SK-N-SH (cell line): ENCODE measurements around the gene EXOC6. TPM values are rescaled to one million over a fixed set of nuclear protein-coding genes. Genes with fewer than 3 reads are reported as not detected.

Source experiments
- CTCF ChIA-PET: fragments of 300-600, 350-600 bp; formaldehyde crosslinking; extraction: SDS; loops from one replicate; lab custom pipeline; 2021; lab: Yijun Ruan, JAX
- POLR2A ChIA-PET: fragments of 350-600 bp; sonication (Branson Sonifier 250); formaldehyde crosslinking; extraction: SDS; loops from one replicate; lab custom pipeline; 2020; ENCODE audit warnings: antibody characterized with exemption, inconsistent platforms; lab: Yijun Ruan, JAX
- DNase-seq: peaks from one replicate; pipeline ENCODE4 v3.0.0; 2012
- H2AFZ ChIP-seq: fragments of 200-600 bp; sonication (generic); 2 replicates; pipeline ENCODE4 v1.8.1; 2016; ENCODE audit warnings: antibody characterized with exemption, mild to moderate bottlenecking, low read depth
- H3F3A ChIP-seq: fragments of 200-600 bp; sonication (generic); replicated peaks from 2 replicates; pipeline ENCODE3; 2016; ENCODE audit warnings: antibody characterized with exemption, mild to moderate bottlenecking; ENCODE audit not compliant: insufficient read depth
- H3K27ac ChIP-seq, 2 experiments: fragments of 200-500 bp in 1 of 2; fragments of 200-600 bp in 1 of 2; sonication (Bioruptor generic) in 1 of 2; sonication (generic), shearing (Covaris generic) in 1 of 2; 2 replicates each; pipeline versions ENCODE4 v1.5.1 to v1.6.1; 2014 to 2016; ENCODE audit warnings: low read depth in 2 of 2, inconsistent platforms in 1 of 2, low read length in 1 of 2, mild to moderate bottlenecking in 1 of 2, mixed read lengths in 1 of 2
- H3K27me3 ChIP-seq: fragments of 200-600 bp; sonication (generic), shearing (Covaris generic); 2 replicates; pipeline ENCODE4 v1.6.1; 2016; ENCODE audit warnings: mixed run types; ENCODE audit not compliant: insufficient read depth
- H3K36me3 ChIP-seq, 2 experiments: fragments of 200-500 bp in 1 of 2; fragments of 200-600 bp in 1 of 2; sonication (Bioruptor generic) in 1 of 2; sonication (generic) in 1 of 2; replicated peaks in 1 of 2; 2 replicates each; pipeline versions ENCODE3 to v1.5.1; 2014 to 2016; ENCODE audit warnings: low read length in 1 of 2, mild to moderate bottlenecking in 1 of 2; ENCODE audit not compliant: insufficient read depth in 2 of 2, control insufficient read depth in 1 of 2
- H3K4me1 ChIP-seq, 2 experiments: fragments of 200-500 bp in 1 of 2; fragments of 200-600 bp in 1 of 2; sonication (Bioruptor generic) in 1 of 2; sonication (generic), shearing (Covaris generic) in 1 of 2; 2 replicates each; pipeline versions ENCODE4 v1.5.1 to v1.6.1; 2014 to 2016; ENCODE audit warnings: low read depth in 1 of 2, low read length in 1 of 2, mixed run types in 1 of 2; ENCODE audit not compliant: insufficient read depth in 2 of 2, control insufficient read depth in 1 of 2
- H3K4me2 ChIP-seq: fragments of 200-600 bp; sonication (generic), shearing (Covaris generic); 2 replicates; pipeline ENCODE4 v1.6.1; 2017; ENCODE audit warnings: mixed run types
- H3K4me3 ChIP-seq, 2 experiments: fragments of 200-500 bp in 1 of 2; fragments of 200-600 bp in 1 of 2; sonication (Bioruptor generic) in 1 of 2; sonication (generic), shearing (Covaris generic) in 1 of 2; 2 replicates each; pipeline versions ENCODE4 v1.5.1 to v1.8.1; 2014 to 2016; ENCODE audit warnings: low read depth in 2 of 2, inconsistent platforms in 1 of 2, low read length in 1 of 2, mild to moderate bottlenecking in 1 of 2, mixed read lengths in 1 of 2, moderate library complexity in 1 of 2
- H3K79me2 ChIP-seq: fragments of 200-600 bp; sonication (generic); 2 replicates; pipeline ENCODE4 v1.8.1; 2017; ENCODE audit warnings: mild to moderate bottlenecking; ENCODE audit not compliant: insufficient read depth
- H3K9ac ChIP-seq: fragments of 200-600 bp; sonication (generic); 2 replicates; pipeline ENCODE4 v1.6.1; 2017; ENCODE audit warnings: mixed run types
- H3K9me2 ChIP-seq: fragments of 200-600 bp; sonication (generic); 2 replicates; pipeline ENCODE4 v1.6.1; 2017; ENCODE audit warnings: mixed run types
- H3K9me3 ChIP-seq: fragments of 200-600 bp; sonication (generic); 2 replicates; pipeline ENCODE4 v1.6.1; 2017; ENCODE audit warnings: mixed run types, mild to moderate bottlenecking, moderate library complexity
- H4K20me1 ChIP-seq: fragments of 200-600 bp; sonication (generic); 2 replicates; pipeline ENCODE4 v1.6.1; 2017; ENCODE audit warnings: mild to moderate bottlenecking, mixed run types; ENCODE audit not compliant: insufficient read depth
- CHD2 ChIP-seq: fragments of 150-350 bp; IDR thresholded peaks from 2 replicates; pipeline ENCODE4 v1.6.1; 2018; ENCODE audit warnings: low read length; ENCODE audit not compliant: partially characterized antibody
- EZH2phosphoT487 ChIP-seq: fragments of 200-600 bp; sonication (generic); IDR thresholded peaks from 2 replicates; pipeline ENCODE4 v1.6.1; 2017; ENCODE audit warnings: low read depth, mixed run types, mild to moderate bottlenecking, antibody characterized with exemption, moderate library complexity, borderline replicate concordance
- SIN3A ChIP-seq: IDR thresholded peaks from 2 replicates; pipeline ENCODE4 v1.6.1; 2012; ENCODE audit warnings: low read depth, mild to moderate bottlenecking, low read length, moderate library complexity, borderline replicate concordance
- SMC3 ChIP-seq: IDR thresholded peaks from 2 replicates; pipeline ENCODE4 v1.6.1; 2012; ENCODE audit warnings: low read depth, low read length, improper control_type of control experiment
- USF2 ChIP-seq: fragments of 150-350 bp; IDR thresholded peaks from 2 replicates; pipeline ENCODE4 v1.6.1; 2017; ENCODE audit warnings: antibody characterized with exemption, low read length, low read depth, borderline replicate concordance
- WGBS: methylation state at CpG from one replicate; pipeline ENCODE4 v1.1.6; 2017; ENCODE audit warnings: low lambda C conversion rate; 5-methylcytosine and 5-hydroxymethylcytosine counted together
- polyA plus RNA-seq, 3 experiments: library from polyadenylated mRNA; depleted of rRNA; stranded (reverse); fragments of >200 nt; gene quantifications; 2 replicates each; pipeline ENCODE4 v1.2.3, GENCODE V29; 2012
- TF ChIP-seq, protein P1 (sequence below): IDR thresholded peaks from 2 replicates; pipeline ENCODE4 v1.4.0; 2012; ENCODE audit warnings: low read depth

EXOC6 gene
- polyA plus RNA-seq, 1 of the 3 experiments (the other 2 are of a cell fraction): 2.3 TPM

GRCh38 chr10:93071674-93072224, 223.4 kb downstream of the EXOC6 start (continued):
- TF ChIP-seq USF2 (no peak), CHD2 (no peak), SMC3 (no peak), EZH2phosphoT487 (no peak)

DNA sequence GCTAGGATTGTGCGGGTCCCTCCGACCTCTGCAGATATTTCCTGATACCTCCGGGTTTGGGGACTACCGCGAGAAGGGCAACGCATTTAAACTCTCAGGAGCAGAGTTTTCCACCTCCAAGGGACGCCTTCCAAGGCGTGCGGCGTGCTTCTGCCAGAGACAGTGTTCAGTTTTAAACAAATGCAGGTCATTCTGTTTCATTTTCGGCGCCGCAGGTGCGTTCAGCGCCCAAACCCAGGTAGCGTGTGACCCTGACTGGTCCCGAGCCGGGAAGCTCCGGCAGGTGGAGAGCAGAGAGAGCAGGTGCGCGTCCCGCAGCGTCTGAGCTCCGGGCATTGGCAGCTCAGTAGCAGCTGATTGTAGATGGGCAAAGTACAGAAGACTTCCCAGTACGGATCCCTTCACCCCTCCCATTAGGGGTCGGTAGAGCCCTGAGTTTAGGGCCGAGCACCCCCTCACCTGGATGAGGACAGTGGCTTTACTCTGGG, 223.9 kb downstream of the EXOC6 start:
- Histone ChIP-seq H3K4me3 (peak overlapping the region; percentile 53 to 58), H4K20me1 (no peaks in the 10 kb centered on the region), H3K36me3 (no peaks in the 10 kb centered on the region), H3K27me3 (peaks cover 63% of the 10 kb centered on the region), H3K27ac (no peak overlapping the region), H3K79me2 (no peaks in the 10 kb centered on the region), H3F3A (peaks cover 4% of the 10 kb centered on the region), H3K9me2 (no peaks in the 10 kb centered on the region), H3K4me1 (peaks cover 0 to 39% of the 10 kb centered on the region in 2 experiments; a peak in 1 of 4 replicates), H3K9ac (no peak overlapping the region), H3K9me3 (no peaks in the 10 kb centered on the region), H3K4me2 (peak overlapping the region; percentile 80), H2AFZ (no peak overlapping the region)
- DNase-seq: no peak
- WGBS: 13% methylated on average over 20 of the region's 27 CpGs
- POLR2A ChIA-PET: no interaction called here
- CTCF ChIA-PET: interaction anchor here (0.6 to 2.0 kb wide), 9 partner anchors 12 to 410 kb away, joined by 3 to 8 read pairs (median 3); partner anchors contain the start of gene MYOF
- 0 out of 2 replicates have a peak, but pooled peaks have one; percentile 17 for TF ChIP-seq EZH2phosphoT487
- TF ChIP-seq, protein P1, sequence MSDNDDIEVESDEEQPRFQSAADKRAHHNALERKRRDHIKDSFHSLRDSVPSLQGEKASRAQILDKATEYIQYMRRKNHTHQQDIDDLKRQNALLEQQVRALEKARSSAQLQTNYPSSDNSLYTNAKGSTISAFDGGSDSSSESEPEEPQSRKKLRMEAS: no peak

DNA sequence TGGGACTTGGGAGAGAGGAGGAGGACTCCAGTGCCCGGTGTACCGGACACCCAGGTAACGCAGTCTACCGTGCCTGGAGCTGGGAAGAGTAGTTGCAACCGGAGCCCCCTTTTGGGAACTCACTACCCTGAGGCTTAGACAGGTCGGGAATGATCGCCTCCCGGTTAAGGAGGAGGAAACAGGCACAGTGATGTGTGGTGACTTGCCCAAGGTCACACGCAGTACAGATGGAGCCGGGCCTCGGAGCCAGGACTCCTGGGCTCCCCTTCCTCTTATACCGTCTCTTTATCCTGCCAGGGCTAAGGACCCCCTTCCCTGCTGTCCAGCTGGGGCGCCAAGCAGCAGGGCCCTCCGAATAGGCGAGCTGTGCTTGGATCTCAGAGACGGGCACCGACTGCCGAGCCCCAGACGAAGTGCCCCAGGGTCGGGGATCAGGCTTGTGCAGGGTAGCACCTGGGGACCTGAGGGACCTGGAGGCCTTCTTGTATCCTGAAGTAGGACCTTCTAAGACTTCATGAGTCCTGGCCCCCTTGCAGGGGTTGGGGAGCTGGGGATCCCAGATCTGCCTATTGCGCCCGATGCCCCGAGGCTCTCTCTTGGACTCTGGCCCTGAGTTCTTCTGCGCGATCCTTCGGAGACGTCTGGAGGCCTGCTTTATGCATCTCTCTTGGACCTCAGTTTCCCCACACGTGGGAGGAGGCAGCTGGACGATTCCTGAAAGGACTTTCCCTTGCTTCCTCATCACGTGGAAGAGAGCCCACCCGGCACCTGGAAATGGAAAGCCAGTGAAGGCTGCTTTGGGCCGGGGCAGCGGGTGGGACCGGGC, 224.6 kb downstream of the EXOC6 start:
- no peaks in the 10 kb centered on the region for H3K9me2 ChIP-seq
- H4K20me1 ChIP-seq: no peaks in the 10 kb centered on the region
- CTCF ChIA-PET: interaction anchor here (0.7 to 2.0 kb wide), 13 partner anchors 9 to 409 kb away, joined by 3 to 8 read pairs (median 4); partner anchors contain the start of gene MYOF
- no peak overlapping the region for H3K9ac ChIP-seq
- DNase-seq: peak; percentile 42
- H3K79me2 ChIP-seq: no peaks in the 10 kb centered on the region
- peaks cover 4% of the 10 kb centered on the region for H3F3A ChIP-seq
- H3K9me3 ChIP-seq: no peaks in the 10 kb centered on the region
- peak overlapping the region; percentile 53 to 58; a peak in 3 of 4 replicates for H3K4me3 ChIP-seq
- peaks cover 0 to 39% of the 10 kb centered on the region in 2 experiments; a peak in 1 of 4 replicates for H3K4me1 ChIP-seq
- no peak for TF ChIP-seq SIN3A
- POLR2A ChIA-PET: no interaction called here
- no peak overlapping the region for H2AFZ ChIP-seq
- 16% methylated on average over 22 of the region's 34 CpGs for WGBS
- peak overlapping the region; percentile 80 for H3K4me2 ChIP-seq
- H3K36me3 ChIP-seq: no peaks in the 10 kb centered on the region
- peaks cover 56% of the 10 kb centered on the region for H3K27me3 ChIP-seq
- H3K27ac ChIP-seq: no peak overlapping the region
